NCI-H345 (cell line): ENCODE measurements around the gene TLL2.
"Not testable (repeated sequence)": the region's sequence is repeated elsewhere in the genome, so short reads cannot be mapped to it uniquely, and the experiment has no call there.

Source experiments
- DNase-seq: peaks from one replicate; lab custom pipeline; 2025; lab: John Stamatoyannopoulos, UW

TLL2 gene

GRCh38 chr10:96513698-96514561 is at the start of gene TLL2:
Gene TLL2 (minus strand): TSS chr10:96513926. CDS start chr10:96513685, 241 bp downstream.
- DNase-seq: peak; percentile 78

- DNase-seq: no peak
Observed at GRCh38 chr10:96560966-96561887, 47.5 kb upstream of the TLL2 start.

- DNase-seq: no peak
Observed at GRCh38 chr10:96560489-96560888, 46.8 kb upstream of the TLL2 start.

- DNase-seq: peak; percentile 5
Observed at GRCh38 chr10:96556003-96556402, 42.3 kb upstream of the TLL2 start.

GRCh38 chr10:96555330-96555729 is 41.6 kb upstream of the TLL2 start:
- no peak for DNase-seq

GRCh38 chr10:96548589-96548988 is 34.9 kb upstream of the TLL2 start:
- DNase-seq: peak; percentile 70

- DNase-seq: not testable (repeated sequence)
Observed at GRCh38 chr10:96545558-96545957, 31.8 kb upstream of the TLL2 start.

GRCh38 chr10:96541921-96542320 is 28.2 kb upstream of the TLL2 start:
- DNase-seq: no peak

- DNase-seq: no peak
Observed at GRCh38 chr10:96540240-96540639, 26.5 kb upstream of the TLL2 start.

GRCh38 chr10:96538683-96539082 is 25.0 kb upstream of the TLL2 start:
- DNase-seq: no peak

- DNase-seq: no peak
Observed at GRCh38 chr10:96536129-96536528, 22.4 kb upstream of the TLL2 start.

- no peak for DNase-seq
Observed at GRCh38 chr10:96532523-96532922, 18.8 kb upstream of the TLL2 start.

GRCh38 chr10:96529634-96530279 is 16.0 kb upstream of the TLL2 start:
- DNase-seq: no peak

- DNase-seq: no peak
Observed at GRCh38 chr10:96524741-96525140, 11.0 kb upstream of the TLL2 start.

- DNase-seq: no peak
Observed at GRCh38 chr10:96517284-96517683, 3.6 kb upstream of the TLL2 start.

- DNase-seq: no peak
Observed at GRCh38 chr10:96516337-96516736, 2.6 kb upstream of the TLL2 start.

- DNase-seq: peak; percentile 47
Observed at GRCh38 chr10:96513305-96513697, 425 bp downstream of the TLL2 start.

GRCh38 chr10:96512524-96513304 is 1.0 kb downstream of the TLL2 start:
- no peak for DNase-seq

- peak; percentile 45 for DNase-seq
Observed at GRCh38 chr10:96511044-96511945, 2.4 kb downstream of the TLL2 start.

- no peak for DNase-seq
Observed at GRCh38 chr10:96509017-96509641, 4.6 kb downstream of the TLL2 start.
